GM18526 (cell line): ENCODE data around the gene MEIS2.

Source experiments
- POLR2A ChIP-seq: IDR thresholded peaks from 3 replicates; pipeline ENCODE4 v1.6.1; 2011; ENCODE audit not compliant: insufficient read length; ENCODE audit errors: extremely low read depth

Gene MEIS2

GRCh38 chr15:37001417-37001816 lies 98.9 kb downstream of the MEIS2 start:
- TF ChIP-seq POLR2A: no peak

- TF ChIP-seq POLR2A: no peak
Observed at GRCh38 chr15:36999778-37000177, 100.6 kb downstream of the MEIS2 start.

GRCh38 chr15:36996538-36997181 lies 103.7 kb downstream of the MEIS2 start:
- no peak for TF ChIP-seq POLR2A

- no peak for TF ChIP-seq POLR2A
Observed at GRCh38 chr15:36996121-36996520, 104.2 kb downstream of the MEIS2 start.

- no peak for TF ChIP-seq POLR2A
Observed at GRCh38 chr15:36994790-36995189, 105.6 kb downstream of the MEIS2 start.

- TF ChIP-seq POLR2A: no peak
Observed at GRCh38 chr15:36992454-36992853, 107.9 kb downstream of the MEIS2 start.

GRCh38 chr15:36988947-36989346 lies 111.4 kb downstream of the MEIS2 start:
- TF ChIP-seq POLR2A: no peak

- no peak for TF ChIP-seq POLR2A
Observed at GRCh38 chr15:36982430-36982829, 117.9 kb downstream of the MEIS2 start.

- no peak for TF ChIP-seq POLR2A
Observed at GRCh38 chr15:36978625-36979024, 121.7 kb downstream of the MEIS2 start.

- TF ChIP-seq POLR2A: no peak
Observed at GRCh38 chr15:36978126-36978525, 122.2 kb downstream of the MEIS2 start.

- TF ChIP-seq POLR2A: no peak
Observed at GRCh38 chr15:36977659-36978058, 122.7 kb downstream of the MEIS2 start.

- no peak for TF ChIP-seq POLR2A
Observed at GRCh38 chr15:36972704-36973103, 127.6 kb downstream of the MEIS2 start.

- TF ChIP-seq POLR2A: no peak
Observed at GRCh38 chr15:36970522-36970921, 129.8 kb downstream of the MEIS2 start.

- TF ChIP-seq POLR2A: no peak
Observed at GRCh38 chr15:36967929-36968328, 132.4 kb downstream of the MEIS2 start.

- TF ChIP-seq POLR2A: no peak
Observed at GRCh38 chr15:36966708-36967107, 133.6 kb downstream of the MEIS2 start.

- TF ChIP-seq POLR2A: no peak
Observed at GRCh38 chr15:36965570-36966342, 134.6 kb downstream of the MEIS2 start.

GRCh38 chr15:36964626-36965025 lies 135.7 kb downstream of the MEIS2 start:
- TF ChIP-seq POLR2A: no peak
